Gastroesophageal sphincter (tissue), 3 donors: ENCODE results near the gene NR6A1.

Experiments
- CTCF ChIP-seq, 4 experiments: fragments of 200-600 bp in 2 of 4; fragments of 450-650 bp in 2 of 4; sonication (generic) in 1 of 4; IDR thresholded peaks; one replicate each; pipeline ENCODE4 v1.5.1; 2017 to 2019; ENCODE audit warnings: antibody characterized with exemption in 4 of 4, mild to moderate bottlenecking in 2 of 4, moderate library complexity in 2 of 4
- EP300 ChIP-seq: sonication (generic); formaldehyde crosslinking; IDR thresholded peaks from one replicate; pipeline ENCODE4 v1.6.1; 2017; ENCODE audit warnings: antibody characterized with exemption, mild to moderate bottlenecking

DNA sequence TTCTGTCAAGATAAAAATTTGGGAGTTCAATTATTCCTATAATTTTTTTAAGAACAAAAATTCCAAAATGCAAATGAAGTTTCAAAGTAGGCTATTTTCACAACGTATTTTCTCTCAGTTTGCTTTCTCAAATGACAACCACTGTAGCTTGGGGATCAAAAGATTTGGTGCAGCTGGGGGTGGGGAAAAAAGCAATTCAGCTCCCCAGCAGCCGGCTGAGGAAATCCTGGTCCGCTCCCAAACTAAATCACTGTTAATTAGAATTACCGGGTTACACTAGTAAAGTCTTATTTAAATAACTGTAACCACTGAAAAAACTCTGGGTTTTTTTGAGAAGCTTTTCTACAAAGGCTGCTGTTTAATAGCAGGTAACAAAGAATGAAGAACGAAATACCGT is 5.7 kb downstream of the NR6A1 start:
- no peak for TF ChIP-seq EP300
- TF ChIP-seq CTCF (IDR thresholded peaks at IDR 0.05), result no peak
